Measurements from ENCODE around the gene EFEMP2.
A peak's percentile ranks its signal among the peaks of the same experiment; 100 is the strongest.

The EFEMP2 gene

DNA sequence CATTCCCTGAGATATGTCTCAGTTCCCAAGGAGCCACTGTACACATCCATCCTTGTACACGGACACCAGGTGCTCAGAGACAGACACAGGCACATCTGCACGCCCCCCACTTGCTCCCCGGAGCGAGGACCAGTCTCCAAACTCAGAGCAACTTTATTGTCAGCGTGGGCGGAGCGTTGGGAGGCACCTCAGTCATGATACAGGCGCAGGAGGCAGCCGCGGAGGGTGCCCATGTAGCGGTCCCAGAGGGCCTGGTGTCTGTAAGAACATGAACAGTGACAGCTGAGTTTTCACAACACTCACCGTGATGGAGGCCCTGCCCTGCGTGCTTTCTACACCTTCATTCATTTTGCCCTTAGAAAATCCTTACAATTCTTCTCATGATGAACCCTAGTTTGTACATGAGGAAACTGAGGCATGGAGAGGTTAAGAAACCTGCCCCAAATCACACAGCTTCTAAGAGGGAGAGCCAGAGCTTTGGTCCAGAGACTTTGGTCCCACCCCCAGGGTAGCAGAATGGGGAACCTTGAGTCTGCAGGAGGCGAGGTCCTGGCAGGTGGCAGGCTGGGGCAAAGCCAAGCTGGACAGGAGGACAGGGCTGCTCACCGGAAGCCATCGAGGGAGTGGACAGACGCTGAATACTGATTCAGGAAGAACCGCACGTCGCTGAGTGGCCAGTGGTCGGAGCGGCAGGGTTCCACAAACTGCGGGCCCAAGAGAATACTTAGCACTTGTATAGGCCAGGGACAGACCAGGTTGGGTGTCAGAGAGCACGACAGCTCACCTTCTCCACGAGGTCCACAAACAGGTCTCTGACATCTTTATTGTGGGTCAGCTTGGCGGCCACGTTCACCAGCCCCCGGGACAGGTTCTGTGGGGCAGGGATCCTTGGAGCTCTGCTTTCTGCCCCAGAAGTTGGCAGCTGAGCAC, 11.5 kb upstream of the EFEMP2 start:
- no peak overlapping the region for H3K4me3 ChIP-seq (ENCODE audit: low read depth, low read length)
- peaks cover 12% of the 10 kb centered on the region; the same call in 1 of the 2 replicates for H3K36me3 ChIP-seq (ENCODE audit: insufficient read depth, low read length)
- H3K27ac ChIP-seq (ENCODE audit: low read depth, low read length): no peak overlapping the region
- no peaks in the 10 kb centered on the region for H3K27me3 ChIP-seq (ENCODE audit: insufficient read depth, low read length)
- H2AFZ ChIP-seq (ENCODE audit: low read length, unreplicated experiment): no peak overlapping the region
- peaks cover 26% of the 10 kb centered on the region for H3K4me1 ChIP-seq (ENCODE audit: control insufficient read depth, insufficient read depth, low read length, unreplicated experiment)
- peaks cover 18% of the 10 kb centered on the region for H3K79me2 ChIP-seq (ENCODE audit: control insufficient read depth, insufficient read depth, low read length, unreplicated experiment)

GRCh38 chr11:65883058-65883761, 10.6 kb upstream of the EFEMP2 start:
- H3K27ac ChIP-seq (ENCODE audit: low read depth, low read length): no peak overlapping the region
- H3K36me3 ChIP-seq (ENCODE audit: insufficient read depth, low read length): peaks cover 12% of the 10 kb centered on the region; the same call in 1 of the 2 replicates
- peaks cover 26% of the 10 kb centered on the region for H3K4me1 ChIP-seq (ENCODE audit: control insufficient read depth, insufficient read depth, low read length, unreplicated experiment)
- no peak overlapping the region for H3K4me3 ChIP-seq (ENCODE audit: low read depth, low read length)
- no peaks in the 10 kb centered on the region for H3K27me3 ChIP-seq (ENCODE audit: insufficient read depth, low read length)
- H3K79me2 ChIP-seq (ENCODE audit: control insufficient read depth, insufficient read depth, low read length, unreplicated experiment): peaks cover 18% of the 10 kb centered on the region
- no peak overlapping the region for H2AFZ ChIP-seq (ENCODE audit: low read length, unreplicated experiment)

DNA sequence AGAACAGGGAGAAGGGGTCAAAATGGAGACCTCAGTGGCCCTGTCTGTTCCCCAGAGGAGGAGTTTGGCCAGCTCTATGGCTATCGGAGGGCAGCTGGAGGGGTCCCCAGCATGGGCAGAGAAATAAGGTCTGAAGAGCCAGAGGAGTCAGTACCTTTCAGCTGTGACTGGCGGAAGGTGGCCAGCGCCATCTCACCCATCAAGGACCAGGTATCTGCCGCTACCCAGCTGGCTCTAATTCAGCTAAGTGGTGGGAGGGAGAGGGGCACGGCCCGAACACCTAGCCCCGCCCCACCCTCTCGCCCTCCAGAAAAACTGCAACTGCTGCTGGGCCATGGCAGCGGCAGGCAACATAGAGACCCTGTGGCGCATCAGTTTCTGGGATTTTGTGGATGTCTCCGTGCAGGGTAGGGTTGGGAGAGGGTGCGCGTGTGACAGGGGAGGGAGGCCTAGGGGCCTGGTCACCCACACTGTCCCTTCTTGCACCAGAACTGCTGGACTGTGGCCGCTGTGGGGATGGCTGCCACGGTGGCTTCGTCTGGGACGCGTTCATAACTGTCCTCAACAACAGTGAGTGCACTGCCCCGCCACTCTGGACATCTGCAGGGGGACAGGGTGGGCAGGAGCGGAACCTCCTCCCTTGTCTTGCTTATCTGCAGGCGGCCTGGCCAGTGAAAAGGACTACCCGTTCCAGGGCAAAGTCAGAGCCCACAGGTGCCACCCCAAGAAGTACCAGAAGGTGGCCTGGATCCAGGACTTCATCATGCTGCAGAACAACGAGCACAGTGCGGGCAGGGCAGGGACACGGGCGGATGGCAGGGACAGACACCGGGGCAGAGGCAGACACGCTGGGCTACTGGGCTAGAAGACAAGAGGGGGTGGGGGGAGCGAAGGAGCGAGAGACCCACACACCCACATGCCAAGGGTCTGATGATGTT, 9.8 kb upstream of the EFEMP2 start:
- Histone ChIP-seq H3K4me1 (ENCODE audit: control insufficient read depth, insufficient read depth, low read length, unreplicated experiment) (peaks cover 26% of the 10 kb centered on the region), H3K79me2 (ENCODE audit: control insufficient read depth, insufficient read depth, low read length, unreplicated experiment) (peaks cover 15% of the 10 kb centered on the region), H3K27me3 (ENCODE audit: insufficient read depth, low read length) (no peaks in the 10 kb centered on the region), H3K4me3 (ENCODE audit: low read depth, low read length) (no peak overlapping the region), H2AFZ (ENCODE audit: low read length, unreplicated experiment) (no peak overlapping the region), H3K36me3 (ENCODE audit: insufficient read depth, low read length) (peaks cover 12% of the 10 kb centered on the region; the same call in 1 of the 2 replicates), H3K27ac (ENCODE audit: low read depth, low read length) (no peak overlapping the region)

DNA sequence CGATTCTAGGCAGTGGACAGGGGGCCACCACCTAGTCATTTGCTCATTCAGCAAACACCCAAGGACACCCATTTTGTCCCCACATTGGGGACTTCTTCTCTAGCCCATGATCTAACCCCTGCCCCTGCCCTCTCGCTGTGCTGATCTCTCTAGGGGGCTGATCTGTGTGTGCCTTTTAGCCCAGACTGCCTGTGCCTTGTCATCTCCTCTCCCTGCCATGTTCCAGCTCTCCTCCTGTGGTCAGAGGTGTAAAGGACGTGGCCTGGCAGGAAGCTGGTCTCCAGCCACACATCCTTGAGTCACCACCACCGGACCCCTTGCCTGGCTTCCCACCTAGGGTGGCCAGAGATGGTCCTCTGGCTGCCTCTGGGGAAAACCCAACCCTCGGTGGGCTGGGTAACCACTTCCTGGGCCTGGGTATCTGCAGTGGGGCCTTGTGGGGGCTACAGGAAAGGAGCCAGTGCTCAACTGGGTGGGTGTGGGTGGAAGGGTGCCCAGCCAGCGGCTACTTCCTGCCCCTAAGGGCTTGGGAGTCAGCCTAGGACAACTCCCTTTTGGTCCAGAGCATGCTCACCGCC, 8.3 kb upstream of the EFEMP2 start:
- peaks cover 12% of the 10 kb centered on the region; the same call in 1 of the 2 replicates for H3K36me3 ChIP-seq (ENCODE audit: insufficient read depth, low read length)
- H3K4me3 ChIP-seq (ENCODE audit: low read depth, low read length): no peak overlapping the region
- no peak overlapping the region for H2AFZ ChIP-seq (ENCODE audit: low read length, unreplicated experiment)
- peaks cover 8% of the 10 kb centered on the region for H3K79me2 ChIP-seq (ENCODE audit: control insufficient read depth, insufficient read depth, low read length, unreplicated experiment)
- H3K4me1 ChIP-seq (ENCODE audit: control insufficient read depth, insufficient read depth, low read length, unreplicated experiment): peaks cover 18% of the 10 kb centered on the region
- no peaks in the 10 kb centered on the region for H3K27me3 ChIP-seq (ENCODE audit: insufficient read depth, low read length)
- H3K27ac ChIP-seq (ENCODE audit: low read depth, low read length): no peak overlapping the region

- Histone ChIP-seq H2AFZ (ENCODE audit: low read length, unreplicated experiment) (no peak overlapping the region), H3K27ac (ENCODE audit: low read depth, low read length) (no peak overlapping the region), H3K4me3 (ENCODE audit: low read depth, low read length) (no peak overlapping the region), H3K36me3 (ENCODE audit: insufficient read depth, low read length) (peaks cover 12% of the 10 kb centered on the region; the same call in 1 of the 2 replicates), H3K4me1 (ENCODE audit: control insufficient read depth, insufficient read depth, low read length, unreplicated experiment) (peaks cover 12% of the 10 kb centered on the region), H3K79me2 (ENCODE audit: control insufficient read depth, insufficient read depth, low read length, unreplicated experiment) (peaks cover 4% of the 10 kb centered on the region), H3K27me3 (ENCODE audit: insufficient read depth, low read length) (no peaks in the 10 kb centered on the region)
Measured at GRCh38 chr11:65880027-65880426, 7.4 kb upstream of the EFEMP2 start.

GRCh38 chr11:65879617-65880016, 7.0 kb upstream of the EFEMP2 start, which contains the start of gene CTSW:
Gene CTSW (plus strand): TSS chr11:65879837. CDS start chr11:65879855, 18 bp downstream.
- Histone ChIP-seq H3K4me3 (ENCODE audit: low read depth, low read length) (no peak within 1 kb of the TSS), H3K27me3 (ENCODE audit: insufficient read depth, low read length) (no peaks in the 10 kb centered on the region), H3K36me3 (ENCODE audit: insufficient read depth, low read length) (peaks cover 12% of the 10 kb centered on the region; the same call in 1 of the 2 replicates), H3K4me1 (ENCODE audit: control insufficient read depth, insufficient read depth, low read length, unreplicated experiment) (peaks cover 8% of the 10 kb centered on the region), H3K79me2 (ENCODE audit: control insufficient read depth, insufficient read depth, low read length, unreplicated experiment) (peaks cover 3% of the 10 kb centered on the region), H3K27ac (ENCODE audit: low read depth, low read length) (no peak within 1 kb of the TSS), H2AFZ (ENCODE audit: low read length, unreplicated experiment) (no peak within 1 kb of the TSS)

- no peaks in the 10 kb centered on the region for H3K36me3 ChIP-seq (ENCODE audit: insufficient read depth, low read length)
- H3K27ac ChIP-seq (ENCODE audit: low read depth, low read length): peak overlapping the region; percentile 40
- peaks cover 27% of the 10 kb centered on the region for H3K4me1 ChIP-seq (ENCODE audit: control insufficient read depth, insufficient read depth, low read length, unreplicated experiment)
- peak overlapping the region; percentile 73 for H3K4me3 ChIP-seq (ENCODE audit: low read depth, low read length)
- peaks cover 17% of the 10 kb centered on the region for H3K79me2 ChIP-seq (ENCODE audit: control insufficient read depth, insufficient read depth, low read length, unreplicated experiment)
- no peaks in the 10 kb centered on the region for H3K27me3 ChIP-seq (ENCODE audit: insufficient read depth, low read length)
- no peak overlapping the region for H2AFZ ChIP-seq (ENCODE audit: low read length, unreplicated experiment)
Measured at GRCh38 chr11:65873318-65874156, 937 bp upstream of the EFEMP2 start.

- Histone ChIP-seq H3K36me3 (ENCODE audit: insufficient read depth, low read length) (peaks cover 13% of the 10 kb centered on the region; the same call in 1 of the 2 replicates), H2AFZ (ENCODE audit: low read length, unreplicated experiment) (peak overlapping the region; percentile 13), H3K27ac (ENCODE audit: low read depth, low read length) (peak overlapping the region; percentile 40), H3K27me3 (ENCODE audit: insufficient read depth, low read length) (no peaks in the 10 kb centered on the region), H3K4me1 (ENCODE audit: control insufficient read depth, insufficient read depth, low read length, unreplicated experiment) (peaks cover 27% of the 10 kb centered on the region), H3K4me3 (ENCODE audit: low read depth, low read length) (peak overlapping the region; percentile 73), H3K79me2 (ENCODE audit: control insufficient read depth, insufficient read depth, low read length, unreplicated experiment) (peaks cover 17% of the 10 kb centered on the region)
Measured at GRCh38 chr11:65871811-65872548, 620 bp downstream of the EFEMP2 start.

Measured in ACC112 (cell line).